ENCODE data around the gene L2HGDH.
A peak's percentile ranks its signal among the peaks of the same experiment; 100 is the strongest.
"Not testable (repeated sequence)": the region's sequence is repeated elsewhere in the genome, so short reads cannot be mapped to it uniquely, and the experiment has no call there.

The L2HGDH gene

DNA sequence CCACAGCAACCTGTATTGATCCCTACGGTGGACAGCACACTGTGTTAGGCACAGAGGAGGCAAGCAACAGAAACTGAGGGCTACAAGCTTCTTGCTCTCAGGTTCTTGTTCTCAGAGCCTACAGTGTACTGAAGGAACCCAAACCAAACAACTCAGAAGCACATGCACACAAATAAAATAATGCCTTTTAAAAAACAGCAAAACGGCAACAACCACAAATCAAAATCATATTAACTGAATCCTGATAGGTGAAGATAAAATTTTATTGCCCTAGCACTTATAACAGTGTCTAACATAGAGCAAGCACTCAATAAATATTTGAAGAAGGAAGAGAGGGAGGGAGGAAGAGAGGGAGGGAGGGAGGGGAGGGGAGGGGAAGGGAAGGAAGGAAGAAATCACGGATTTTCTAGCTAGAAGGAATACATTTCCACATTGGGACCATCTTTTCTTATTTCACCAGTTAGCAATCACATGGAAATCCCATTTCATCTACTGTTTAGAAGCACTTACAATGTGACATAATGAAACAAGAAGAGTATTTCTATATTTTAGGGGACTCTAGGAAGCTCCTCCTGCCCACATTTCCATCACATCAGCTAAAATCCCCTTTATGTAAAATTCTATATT is 27.3 kb upstream of the L2HGDH start:
- DNase-seq = peak; percentile 8

DNA sequence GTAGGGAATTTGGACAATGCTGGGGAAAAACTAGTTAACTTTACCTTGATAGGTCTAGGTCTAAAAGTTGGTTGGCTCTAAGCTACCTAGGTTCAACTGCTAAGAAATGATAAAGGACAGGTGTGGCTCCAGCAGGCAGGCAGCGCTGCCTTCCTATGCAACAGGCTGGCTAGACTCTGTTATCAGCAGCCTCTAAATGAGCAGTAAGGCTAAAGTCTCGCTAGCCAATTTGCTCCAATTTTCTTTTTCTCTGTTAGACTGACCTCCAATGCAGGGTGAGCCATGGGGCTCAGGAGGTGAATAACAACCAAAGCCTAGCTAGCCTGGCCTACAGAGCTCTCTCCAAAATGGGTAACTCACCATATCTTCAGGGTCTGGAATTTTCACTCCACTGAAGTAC is 26.6 kb upstream of the L2HGDH start:
- DNase-seq = no peak

DNA sequence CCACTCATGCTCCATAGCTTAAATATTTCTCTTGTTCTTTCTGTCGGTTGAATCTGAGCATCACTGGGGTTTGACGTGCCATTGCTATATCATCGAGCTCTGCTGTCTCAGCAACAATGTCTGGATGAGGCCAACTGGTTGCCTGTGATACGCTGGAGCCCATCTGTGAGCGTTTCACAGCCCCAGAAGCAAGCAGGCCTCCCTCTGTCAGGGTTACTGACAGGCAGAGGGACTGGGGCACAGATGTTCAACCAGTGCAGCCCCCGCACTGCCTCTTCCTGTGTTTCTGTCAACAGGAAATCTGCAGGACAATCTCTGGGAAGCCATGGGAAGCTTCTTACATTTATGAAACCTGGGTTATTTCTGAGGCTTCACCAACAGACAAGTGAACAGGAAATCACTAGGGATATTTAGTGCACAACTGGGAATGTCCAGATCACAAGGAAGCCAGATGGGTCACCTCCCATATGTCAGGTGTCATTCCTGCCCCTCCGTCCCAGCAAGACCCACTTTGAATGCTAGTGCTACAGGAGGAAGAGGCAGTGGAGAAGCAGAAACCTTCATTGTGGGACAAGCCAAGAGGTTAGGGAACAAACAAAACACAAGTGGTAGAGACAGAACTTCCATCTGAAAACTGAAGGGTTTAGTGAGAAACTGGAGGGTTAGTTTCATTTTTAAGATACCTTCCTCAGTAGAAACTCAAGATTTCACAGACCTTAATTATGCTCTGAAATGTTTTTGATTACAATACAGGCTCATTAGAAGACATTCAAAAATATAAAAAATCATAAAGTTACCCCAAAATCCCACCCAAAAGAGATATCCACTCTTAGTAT is 24.2 kb upstream of the L2HGDH start:
- DNase-seq = no peak

DNA sequence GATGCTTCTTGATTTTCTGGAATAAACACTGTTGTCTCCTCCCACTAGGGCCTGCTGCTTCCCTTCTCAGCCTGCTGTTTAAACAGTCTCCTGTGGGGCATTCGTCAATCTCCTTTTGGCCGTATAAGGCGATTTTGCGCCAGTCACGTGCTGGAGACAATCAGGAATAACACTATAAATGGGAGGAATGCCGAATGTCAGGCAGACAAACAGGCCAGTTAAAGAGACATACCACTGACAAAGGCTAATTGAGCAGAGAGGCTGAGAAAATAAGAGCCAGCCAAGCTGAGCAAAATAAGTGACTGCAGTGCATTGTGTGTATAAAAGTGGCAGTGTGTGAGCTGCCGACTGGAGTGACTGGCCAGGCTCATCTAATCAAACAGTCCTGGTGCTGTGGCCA is 23.4 kb upstream of the L2HGDH start:
- DNase-seq = peak; percentile 81

DNA sequence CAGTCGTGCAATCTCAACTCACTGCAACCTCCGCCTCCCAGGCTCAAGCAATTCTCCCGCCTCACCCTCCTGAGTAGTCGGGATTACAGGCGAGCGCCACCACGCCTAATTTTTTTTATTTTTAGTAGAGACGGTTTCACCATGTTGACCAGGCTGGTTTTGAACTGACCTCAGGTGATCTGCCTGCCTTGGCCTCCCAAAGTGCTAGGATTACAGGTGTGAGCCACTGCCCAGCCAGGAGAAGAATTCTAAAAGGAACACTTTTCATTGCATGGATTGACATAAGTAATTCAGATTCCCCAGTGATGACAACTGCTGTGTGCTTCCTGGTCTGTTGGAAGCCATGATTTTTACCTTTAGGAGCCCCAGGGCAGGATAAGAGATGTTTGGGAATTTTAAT is 22.2 kb upstream of the L2HGDH start:
- peak; percentile 7 for DNase-seq

DNA sequence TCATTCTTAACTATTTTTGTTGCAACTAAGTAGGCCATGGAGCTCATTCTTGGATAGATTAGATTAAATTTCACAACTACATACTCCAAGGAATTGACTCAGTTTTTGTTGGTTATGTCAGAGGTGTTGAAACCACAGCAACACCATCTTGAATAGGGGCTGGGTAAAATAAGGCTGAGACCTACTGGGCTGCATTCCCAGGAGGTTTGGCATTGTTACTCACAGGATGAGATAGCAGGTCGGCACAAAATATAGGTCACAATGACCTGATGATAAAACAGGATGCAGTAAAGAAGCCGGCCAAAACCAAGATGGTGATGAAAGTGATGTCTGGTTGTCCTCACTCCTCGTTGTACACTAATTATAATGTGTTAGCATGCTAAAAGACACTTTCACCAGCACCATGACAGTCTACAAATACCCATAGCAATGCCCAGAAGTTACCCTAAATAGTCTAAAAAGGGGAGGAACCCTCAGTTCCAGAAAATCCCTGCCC is 21.0 kb upstream of the L2HGDH start:
- no peak for DNase-seq

DNA sequence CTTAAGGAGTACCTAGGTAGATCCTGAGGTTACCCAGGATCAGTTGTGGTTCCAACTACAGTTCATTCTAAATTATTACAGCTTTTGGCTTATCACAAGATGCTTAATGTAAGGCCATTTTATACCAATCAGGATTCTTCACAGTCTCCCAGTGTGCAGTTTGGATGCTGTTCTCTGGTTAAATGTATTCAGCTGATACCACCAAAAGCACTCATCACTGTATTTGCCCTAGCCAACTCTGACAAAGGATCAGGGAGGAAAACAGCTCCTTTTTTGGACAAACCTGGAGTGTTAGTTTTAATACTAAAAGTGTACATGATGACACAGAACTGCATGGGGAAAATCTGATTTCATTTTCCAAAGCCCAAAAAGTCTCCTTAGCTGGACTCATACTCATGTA is 19.6 kb upstream of the L2HGDH start:
- DNase-seq = no peak

DNA sequence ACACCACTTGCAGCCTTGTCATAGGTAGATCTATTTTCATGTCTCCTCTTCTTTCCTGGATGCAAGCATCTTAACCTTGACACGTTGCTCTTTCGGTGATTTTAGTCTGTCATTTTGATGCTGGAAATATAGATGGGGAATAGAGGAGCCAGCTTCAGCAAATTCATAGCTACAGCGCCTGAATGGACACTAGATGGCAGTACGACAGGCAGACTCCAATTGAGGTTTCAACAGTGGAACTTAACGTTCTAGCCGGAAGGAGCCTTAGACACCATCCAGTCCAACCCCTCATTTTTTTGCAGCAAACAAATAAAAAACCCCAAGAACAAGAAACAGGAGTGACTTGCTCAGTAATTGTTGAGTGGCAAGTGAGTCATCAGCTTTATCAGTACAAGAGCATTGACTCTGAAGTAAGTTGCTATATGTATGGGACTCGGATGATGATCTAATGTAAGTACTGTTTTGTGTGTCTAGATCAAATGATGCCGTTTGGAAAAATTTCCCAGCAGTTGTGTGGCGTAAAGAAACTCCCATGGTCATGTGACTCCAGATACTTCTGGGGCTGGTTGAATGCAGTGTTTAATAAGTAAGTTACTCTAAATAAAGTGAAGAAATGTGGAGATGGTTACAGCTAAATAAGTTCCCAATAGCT is 9.1 kb upstream of the L2HGDH start:
- DNase-seq = peak; percentile 73

DNA sequence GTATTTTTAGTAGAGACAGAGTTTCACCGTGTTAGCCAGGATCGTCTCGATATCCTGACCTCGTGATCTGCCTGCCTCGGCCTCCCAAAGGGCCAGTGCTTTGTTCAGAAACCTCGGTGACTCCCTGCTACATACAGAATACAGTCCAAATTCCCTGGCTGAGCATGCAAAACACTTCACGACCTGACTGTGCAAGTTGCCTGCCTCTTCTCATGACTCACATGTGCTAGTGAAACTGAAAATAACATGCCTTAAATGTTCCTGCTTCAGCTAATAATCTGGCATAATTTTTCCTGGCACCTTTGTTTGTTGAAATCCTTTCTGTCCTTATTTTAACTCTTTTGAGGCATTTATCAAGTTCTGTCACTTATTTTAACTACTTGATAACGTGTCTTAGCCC is 8.3 kb upstream of the L2HGDH start:
- DNase-seq = no peak

DNA sequence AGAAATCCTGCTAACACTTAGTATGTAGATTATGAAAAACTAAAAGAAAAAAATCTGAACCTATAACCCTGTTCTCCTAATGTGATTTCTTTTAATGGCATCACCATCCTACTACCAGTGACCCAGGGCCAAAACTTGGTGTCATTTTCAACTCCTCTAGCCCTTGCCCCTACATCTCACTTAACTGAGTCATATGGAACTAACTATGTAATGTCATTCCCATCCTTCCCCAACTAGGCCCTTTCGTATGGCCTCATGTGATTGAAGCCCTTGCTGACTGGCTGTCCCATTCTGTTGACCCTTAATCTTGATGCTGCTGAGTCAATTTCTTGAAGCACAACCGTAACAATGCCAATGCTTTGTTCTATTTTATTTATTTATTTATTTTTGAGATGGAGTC is 7.7 kb upstream of the L2HGDH start:
- no peak for DNase-seq

DNA sequence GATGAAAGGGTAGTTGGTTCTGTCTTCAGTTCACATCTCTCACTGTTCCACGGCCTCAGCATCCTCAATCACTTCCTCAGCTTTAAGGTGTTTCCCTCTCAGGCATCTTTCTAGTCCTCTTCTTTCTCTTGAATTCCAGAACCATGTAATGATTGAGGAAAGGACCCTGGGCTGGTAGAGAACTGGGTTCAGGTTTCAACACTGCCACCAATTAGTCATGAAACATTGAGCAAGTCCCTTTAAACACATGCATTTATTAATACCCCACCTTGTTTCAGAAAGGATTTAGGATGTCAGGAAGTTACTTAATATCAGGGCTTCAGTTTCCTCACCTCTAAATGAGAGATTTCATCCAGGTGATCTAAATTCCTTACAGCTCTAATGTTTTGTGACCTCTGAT is 7.3 kb upstream of the L2HGDH start:
- no peak for DNase-seq

DNA sequence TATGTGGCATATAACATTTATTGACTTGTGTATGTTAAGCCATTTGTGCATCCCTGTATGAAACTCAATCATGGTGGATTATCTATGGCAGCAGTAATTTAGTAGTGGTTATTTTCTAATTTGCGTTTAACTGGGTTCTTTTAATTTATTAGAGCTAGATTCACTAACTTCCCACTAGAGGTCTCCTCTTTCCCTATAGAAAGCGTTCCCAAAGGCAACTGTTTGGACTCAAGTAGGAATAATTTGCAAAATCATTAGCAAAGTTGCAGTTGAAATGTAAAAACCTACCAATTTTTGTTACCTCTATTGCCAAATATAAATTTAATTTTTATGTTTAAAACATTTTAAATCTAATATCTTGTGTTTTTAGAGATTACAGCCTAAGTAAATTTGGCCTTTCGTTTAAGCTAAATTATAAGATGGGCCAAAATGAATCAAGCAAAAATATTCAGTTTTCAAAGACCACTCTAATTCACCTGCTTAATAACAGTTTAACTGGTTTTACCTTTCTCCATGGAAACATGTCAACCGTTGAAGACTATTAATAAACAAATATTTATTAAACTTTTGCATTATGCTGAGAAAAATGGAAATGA is 6.1 kb upstream of the L2HGDH start:
- no peak for DNase-seq

DNA sequence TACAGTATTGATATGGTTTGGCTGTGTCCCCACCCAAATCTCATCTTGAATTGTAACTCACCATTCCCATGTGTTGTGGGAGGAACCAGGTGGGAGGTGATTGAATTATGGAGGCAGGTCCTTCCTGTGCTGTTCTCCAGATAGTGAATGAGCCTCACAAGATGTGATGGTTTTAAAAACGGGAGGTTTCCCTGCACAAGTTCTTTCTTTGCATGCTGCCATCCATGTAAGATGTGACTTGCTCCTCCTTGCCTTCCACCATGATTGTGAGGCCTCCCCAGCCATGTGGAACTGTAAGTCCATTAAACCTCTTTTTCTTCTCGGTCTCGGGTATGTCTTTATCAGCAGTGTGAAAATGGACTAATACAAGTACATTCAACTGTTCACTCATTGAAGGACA is 2.1 kb upstream of the L2HGDH start:
- DNase-seq = not testable (repeated sequence)

DNA sequence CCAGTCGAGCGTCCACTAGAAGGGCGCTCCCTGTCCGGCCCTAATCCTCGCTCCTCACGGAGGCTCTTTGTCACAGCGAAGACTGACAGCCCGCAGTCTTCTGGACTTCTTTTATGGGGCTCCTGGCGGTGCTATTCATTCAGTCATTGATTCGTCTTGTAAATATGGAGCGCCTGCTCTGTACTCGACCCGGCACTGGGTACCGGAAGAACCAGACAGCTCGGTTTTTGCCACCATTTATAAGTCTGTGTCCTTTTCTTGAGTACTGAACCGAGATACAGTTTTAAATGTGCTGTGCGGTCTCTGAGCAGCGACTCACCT is 665 bp upstream of the L2HGDH start:
- peak; percentile 44 for DNase-seq

DNA sequence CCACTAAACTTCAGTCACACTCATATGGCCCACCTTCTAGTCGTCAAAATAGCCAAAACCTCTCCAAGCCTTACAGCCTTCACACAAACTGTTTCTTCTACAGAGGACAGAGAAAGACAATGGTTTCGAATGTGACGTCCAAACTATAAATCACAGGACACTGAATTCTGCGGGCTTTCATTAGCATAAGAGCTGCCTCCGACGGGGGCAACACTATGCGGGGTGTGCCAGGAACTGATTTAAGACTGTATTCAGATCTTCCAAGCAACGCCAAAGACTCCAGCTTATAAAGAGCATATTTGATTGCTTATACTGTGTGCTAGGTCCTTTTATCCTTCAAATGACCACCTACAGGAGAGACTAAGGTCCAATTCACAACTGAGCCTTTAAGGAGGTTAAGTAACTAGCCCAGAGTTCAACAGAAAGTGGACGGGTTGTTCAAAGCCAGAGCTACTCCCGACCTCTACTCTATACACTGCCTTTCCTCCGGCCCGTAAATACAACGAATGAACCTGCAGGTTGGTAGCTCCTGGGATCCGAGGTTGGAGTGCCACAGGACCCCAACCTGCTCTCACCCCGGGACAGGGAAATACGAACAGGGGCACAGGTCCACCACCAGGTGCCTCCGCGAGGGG is 575 bp downstream of the L2HGDH start:
- DNase-seq = peak; percentile 38

DNA sequence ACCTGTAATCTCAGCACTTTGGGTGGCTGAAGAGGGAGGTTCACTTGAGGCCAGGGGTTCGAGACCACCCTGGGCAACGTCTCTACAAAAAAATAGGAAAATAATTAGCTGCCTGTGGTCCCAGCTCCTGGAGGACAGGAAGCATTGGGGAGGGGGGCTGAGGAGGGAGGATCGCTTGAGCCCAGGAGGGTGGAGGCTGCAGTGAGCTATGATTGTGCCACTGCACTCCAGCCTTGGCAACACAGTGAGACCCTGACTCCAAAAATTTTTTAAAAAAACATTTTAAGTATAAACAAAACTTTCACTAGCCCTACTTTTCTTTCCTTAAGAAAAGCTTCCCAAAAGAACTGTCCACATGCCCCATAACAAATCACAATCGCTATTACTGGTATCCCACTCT is 1.6 kb downstream of the L2HGDH start:
- DNase-seq = no peak

DNA sequence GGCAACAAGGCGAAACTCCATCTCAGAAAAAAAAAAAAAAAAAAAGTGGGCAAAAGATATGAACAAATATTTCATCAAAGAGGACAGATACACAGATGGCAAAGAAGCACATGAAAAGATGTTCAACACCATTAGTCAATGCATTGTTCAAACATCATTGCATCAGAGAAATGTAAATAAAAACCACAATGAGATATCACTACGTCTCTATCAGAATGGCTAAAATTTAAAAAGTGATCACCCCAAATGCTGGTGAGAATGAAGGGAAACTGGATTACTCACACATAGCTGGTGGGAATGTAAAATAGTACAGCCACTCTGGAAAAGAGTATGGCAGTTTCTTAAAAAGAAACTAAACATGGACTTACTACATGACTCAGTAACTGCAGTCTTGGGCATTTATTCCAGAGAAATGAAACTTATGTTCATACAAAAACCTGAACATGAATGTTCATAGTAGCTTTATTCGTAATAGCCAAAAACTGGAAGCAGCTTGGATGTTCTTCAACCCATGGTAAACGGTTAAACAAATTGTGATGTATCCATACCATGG is 3.6 kb downstream of the L2HGDH start:
- no peak for DNase-seq

DNA sequence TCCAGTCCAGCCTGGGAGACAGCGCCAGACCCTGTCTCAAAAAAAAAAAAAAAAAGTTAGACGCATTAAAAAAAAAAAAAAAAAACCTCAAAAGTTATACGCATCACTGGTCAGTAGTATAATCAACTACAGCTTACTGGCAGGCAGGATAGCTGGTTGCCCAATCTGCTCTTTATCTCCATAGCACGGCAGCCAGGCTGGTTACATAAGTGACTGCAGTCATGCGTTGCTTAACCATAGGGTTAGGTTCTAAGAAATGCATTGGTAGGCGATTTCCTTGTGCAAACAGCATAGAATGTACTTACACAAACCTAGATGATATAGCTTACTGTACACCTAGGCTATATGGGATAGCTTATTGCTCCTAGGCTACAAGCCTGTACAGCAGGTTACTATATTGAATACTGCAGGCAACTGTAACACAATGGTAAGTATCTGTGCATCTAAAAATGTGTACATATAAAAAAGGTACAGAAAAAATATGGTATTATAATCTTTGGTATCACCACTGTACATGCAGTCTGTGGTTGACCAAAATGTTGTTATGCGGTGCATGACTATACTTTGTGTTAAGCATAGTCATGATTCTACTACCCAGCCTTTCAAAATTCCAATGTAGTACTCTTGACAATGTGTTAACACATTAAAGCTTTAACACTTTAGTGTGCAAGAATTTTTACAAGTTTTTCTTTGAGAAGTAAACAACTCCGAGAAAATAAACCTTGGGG is 8.1 kb downstream of the L2HGDH start:
- DNase-seq = no peak

DNA sequence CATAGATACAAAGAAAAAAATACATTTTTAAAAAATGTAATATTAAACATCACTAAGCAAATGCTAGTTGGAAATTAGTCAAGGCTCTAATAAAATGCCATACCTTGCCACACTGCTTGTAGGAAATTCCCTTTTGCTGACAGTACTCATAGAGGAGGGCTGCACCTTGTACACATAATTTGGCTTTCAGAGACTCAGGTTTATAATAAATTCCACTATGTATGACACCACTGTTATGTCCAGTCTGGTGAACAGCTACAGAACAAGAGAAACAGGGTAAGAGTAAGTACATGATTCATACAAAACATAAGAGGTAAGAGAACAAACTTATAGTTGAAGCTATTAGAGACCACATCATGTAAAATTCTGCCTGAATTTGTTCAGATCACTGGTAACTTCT is 10.1 kb downstream of the L2HGDH start:
- no peak for DNase-seq

DNA sequence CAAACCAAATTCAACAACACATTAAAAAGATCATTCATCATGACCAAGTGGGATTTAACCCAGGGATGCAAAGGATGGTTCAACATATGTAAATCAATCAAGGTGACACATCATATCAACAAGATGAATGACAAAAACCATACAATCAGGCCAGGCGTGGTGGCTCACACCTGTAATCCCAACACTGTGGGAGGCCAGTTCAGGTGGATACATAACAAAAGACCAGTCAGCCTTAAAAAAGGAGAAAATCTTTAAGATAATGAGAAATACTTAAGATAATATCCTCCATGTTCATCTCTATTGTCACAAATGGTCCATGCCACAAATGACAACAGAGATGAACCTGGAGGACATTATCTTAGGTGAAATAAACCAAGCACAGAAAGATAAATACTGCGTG is 12.4 kb downstream of the L2HGDH start:
- DNase-seq = no peak

DNA sequence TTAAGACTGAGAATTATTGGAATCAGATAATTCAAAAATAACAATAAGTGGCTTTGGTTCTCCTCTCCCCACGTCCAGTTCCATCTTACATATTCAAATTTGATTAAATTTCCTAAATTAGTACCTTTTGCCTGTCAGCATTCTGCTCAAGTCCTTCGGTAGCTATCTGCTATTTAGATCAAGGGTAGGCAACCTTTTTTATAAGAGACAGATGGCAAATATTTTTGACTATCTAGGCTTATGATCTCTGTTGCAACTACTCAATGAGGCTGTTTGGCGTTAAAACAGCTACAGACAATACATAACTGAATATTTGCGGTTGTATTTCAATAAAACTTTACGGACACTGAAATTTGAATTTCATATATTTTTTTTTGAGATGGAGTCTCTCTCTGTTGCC is 21.7 kb downstream of the L2HGDH start:
- DNase-seq = no peak

DNA sequence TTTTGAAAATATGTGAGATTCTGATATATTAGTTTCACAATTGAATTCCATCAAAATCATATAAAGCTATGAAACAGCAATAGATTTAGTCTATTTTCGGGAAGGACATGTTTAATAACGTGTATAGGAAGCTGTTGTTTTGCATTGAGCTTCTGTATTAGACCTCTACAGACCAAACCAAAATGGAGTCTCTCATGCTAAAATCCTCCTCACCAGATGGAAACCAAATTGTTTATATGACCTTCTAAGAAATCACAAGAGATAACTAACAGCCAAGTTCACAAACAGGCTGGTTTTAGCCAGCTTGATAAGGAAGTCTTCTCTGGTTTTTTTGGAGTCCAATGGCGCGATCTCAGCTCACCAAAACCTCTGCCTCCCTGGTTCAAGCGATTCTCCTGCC is 23.9 kb downstream of the L2HGDH start:
- DNase-seq = no peak
